ENCODE data around the gene ZNF579. TPM values are rescaled to one million over a fixed set of nuclear protein-coding genes. Genes with fewer than 3 reads are reported as not detected.

ZNF579 gene
- total and polyA plus RNA-seq, 2 of the 8 experiments (the other 6 are each of a cell fraction or from before 2014, with no cell fraction given) = 10.0 to 18.9 TPM

DNA sequence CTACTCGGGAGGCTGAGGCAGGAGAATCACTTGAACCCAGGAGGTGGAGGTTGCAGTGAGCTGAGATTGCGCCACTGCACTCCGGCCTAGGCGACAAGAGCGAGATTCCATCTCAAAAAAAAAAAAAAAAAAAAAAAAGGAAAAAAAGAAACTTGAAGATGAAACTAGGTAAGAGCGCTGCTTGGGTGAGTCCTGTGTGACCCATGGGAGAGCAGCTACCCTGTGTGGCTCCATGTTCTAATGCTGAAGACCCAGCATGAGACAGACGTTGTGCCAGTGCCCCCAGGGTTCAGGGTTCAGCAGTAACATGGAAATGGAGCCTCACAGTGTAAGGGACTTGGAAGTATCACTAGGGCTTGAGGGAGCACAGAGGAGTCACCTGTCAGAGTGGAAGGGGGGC is 37.8 kb upstream of the ZNF579 start:
- no peak overlapping the region for H2BK12ac ChIP-seq (ENCODE audit: low read depth, low read length)
- H4K8ac ChIP-seq (ENCODE audit: extremely low read depth, insufficient read depth, low read length) = no peak overlapping the region
- no peak overlapping the region for H2BK15ac ChIP-seq (ENCODE audit: low read length)
- H3K56ac ChIP-seq (replicated peaks; ENCODE audit: insufficient read length, low read depth, low read length) = no peak overlapping the region
- H3K79me1 ChIP-seq (ENCODE audit: low read depth, low read length) = no peaks in the 10 kb centered on the region
- no peak overlapping the region for H4K91ac ChIP-seq (replicated peaks; ENCODE audit: insufficient read length, low read length)
- no peaks in the 10 kb centered on the region for H3K23me2 ChIP-seq (ENCODE audit: low read depth, low read length)
- no peak overlapping the region for H4K5ac ChIP-seq (ENCODE audit: insufficient read length, low read depth, low read length)
- H3K23ac ChIP-seq (ENCODE audit: insufficient read length) = no peak overlapping the region
- ChIA-PET POLR2A (ENCODE audit: partially characterized antibody) (interaction anchor here (0.8 to 6.1 kb wide), 9 partner anchors 7 to 235 kb away, joined by 3 to 32 read pairs (median 5); partner anchors contain the start of genes CCDC106, FIZ1 and ZNF865), CTCF (ENCODE audit: partially characterized antibody) (interaction anchor here (0.8 to 8.0 kb wide), 7 partner anchors 12 to 477 kb away, joined by 3 to 38 read pairs (median 3); partner anchors contain the start of gene ZNF865)
- no peaks in the 10 kb centered on the region for H3K4me1 ChIP-seq (replicated peaks in 1 of 4; ENCODE audit: control insufficient read depth in 3 of 4, insufficient read depth in 4 of 4, low read length in 3 of 4)
- H3K36me3 ChIP-seq (ENCODE audit: control insufficient read depth in 2 of 4, insufficient read depth in 4 of 4, low read length in 3 of 4) = peaks cover 0 to 42% (median 4%) of the 10 kb centered on the region in 4 experiments; a peak in 6 of 8 replicates
- no peak overlapping the region for H3K18ac ChIP-seq (ENCODE audit: extremely low read depth, low read length)
- H3K4me3 ChIP-seq (ENCODE audit: extremely low read depth in 1 of 4, insufficient read depth in 2 of 4, low read depth in 3 of 4, low read length in 4 of 4) = no peak overlapping the region
- H2BK20ac ChIP-seq (ENCODE audit: low read length) = no peak overlapping the region
- no peak overlapping the region for H2AK5ac ChIP-seq (ENCODE audit: low read depth, low read length)
- no peak overlapping the region for H2BK120ac ChIP-seq (replicated peaks; ENCODE audit: low read depth, low read length)
- no peaks in the 10 kb centered on the region; a peak in 1 of 4 replicates for H3K9me3 ChIP-seq (ENCODE audit: insufficient read depth in 2 of 2, low read depth in 1 of 2, low read length in 1 of 2)
- no peaks in the 10 kb centered on the region for H3K79me2 ChIP-seq (ENCODE audit: control insufficient read depth in 1 of 2, insufficient read depth in 2 of 2, low read length in 2 of 2)
- peaks cover 2 to 3% of the 10 kb centered on the region in 2 experiments for H4K20me1 ChIP-seq (replicated peaks in 1 of 2; ENCODE audit: control insufficient read depth in 1 of 2, insufficient read depth in 2 of 2, low read length in 2 of 2)
- FAIRE-seq (no peak), DNase-seq (ENCODE audit: low read depth in 1 of 2, low spot score in 2 of 2) (no peak)
- no peak overlapping the region for H2AFZ ChIP-seq (ENCODE audit: low read length)
- H2BK5ac ChIP-seq (ENCODE audit: low read depth, low read length) = no peak overlapping the region
- H3K27me3 ChIP-seq (replicated peaks in 1 of 4; ENCODE audit: control insufficient read depth in 3 of 4, extremely low read depth in 1 of 4, insufficient read depth in 3 of 4, low read length in 3 of 4) = peaks cover 0 to 2% (median 0%) of the 10 kb centered on the region in 4 experiments; a peak in 1 of 7 replicates
- H3K14ac ChIP-seq (ENCODE audit: insufficient read length) = no peak overlapping the region
- no peak overlapping the region for H3K27ac ChIP-seq (ENCODE audit: low read depth, low read length)
- no peak overlapping the region for H3K4me2 ChIP-seq (ENCODE audit: insufficient read depth in 1 of 2, low read depth in 2 of 2, low read length in 2 of 2)
- no peak for TF ChIP-seq TCF12 (IDR thresholded peaks at IDR 0.05; ENCODE audit: low read depth, low read length)
- no peak overlapping the region for H3K9ac ChIP-seq (replicated peaks in 1 of 4; ENCODE audit: extremely low read depth in 1 of 4, low read depth in 3 of 4, low read length in 3 of 4)
- 98% methylated on average over 5 of the region's 7 CpGs; no CpG with 5 or more reads in 1 of the 2 experiments for WGBS, 2 experiments (ENCODE audit: extremely low coverage in 1 of 2, insufficient coverage in 1 of 2, insufficient read length in 1 of 2, insufficient replicate concordance in 2 of 2, low coverage in 1 of 2, low lambda C conversion rate in 2 of 2, missing lambda C conversion rate in 1 of 2)
- H3K4ac ChIP-seq (replicated peaks; ENCODE audit: insufficient read length, low read depth, low read length) = no peak overlapping the region

Data from H1 (cell line).